K562 (cell line): ENCODE measurements around the gene SETDB1. TPM values are rescaled to one million over a fixed set of nuclear protein-coding genes. Genes with fewer than 3 reads are reported as not detected.

ENCODE experiments used
- BACH1 ChIP-seq: fragments of 200-800 bp; sonication (Bioruptor generic); IDR thresholded peaks from 2 replicates; pipeline ENCODE4 v1.6.1; 2016; ENCODE audit warnings: missing genetic modification characterization, missing compliant biosample characterization
- CBFB ChIP-seq: sonication (generic); formaldehyde crosslinking; IDR thresholded peaks from 2 replicates; pipeline ENCODE4 v1.4.0; 2020; ENCODE audit warnings: mild to moderate bottlenecking, missing genetic modification reagents
- E2F1 ChIP-seq: sonication (generic); formaldehyde crosslinking; IDR thresholded peaks from 2 replicates; pipeline ENCODE4 v1.8.1; 2023; ENCODE audit warnings: mild to moderate bottlenecking, missing genetic modification reagents, moderate library complexity
- HMGN3 ChIP-seq: IDR thresholded peaks from 2 replicates; pipeline ENCODE4 v1.6.1; 2011; ENCODE audit warnings: borderline replicate concordance, low read depth, mild to moderate bottlenecking, mixed read lengths, low read length; ENCODE audit not compliant: insufficient read length; ENCODE audit errors: extremely low read depth
- JUNB ChIP-seq: fragments of 450-650 bp; formaldehyde crosslinking; conservative IDR thresholded peaks from 2 replicates; pipeline ENCODE4 v1.4.0; 2020; ENCODE audit warnings: mild to moderate bottlenecking
- L3MBTL2 ChIP-seq: fragments of 450-650 bp; IDR thresholded peaks from 2 replicates; pipeline ENCODE4 v1.6.1; 2016; ENCODE audit warnings: mild to moderate bottlenecking, moderate library complexity
- NONO ChIP-seq, 2 experiments: fragments of 200-400 bp in 1 of 2; fragments of 450-650 bp in 1 of 2; formaldehyde crosslinking in 1 of 2; IDR thresholded peaks; 2 replicates each; pipeline ENCODE4 v1.6.1; 2017; ENCODE audit warnings: low read depth in 2 of 2, mild to moderate bottlenecking in 2 of 2, moderate library complexity in 2 of 2, low read length in 1 of 2
- NR2F6 ChIP-seq: fragments of 450-650 bp; formaldehyde crosslinking; IDR thresholded peaks from 2 replicates; pipeline ENCODE4 v1.4.0; 2020; ENCODE audit warnings: mild to moderate bottlenecking
- POLR2A ChIP-seq: fragments of 450-650 bp; conservative IDR thresholded peaks from 2 replicates; pipeline ENCODE4 v1.6.1; 2016
- POLR3A ChIP-seq: IDR thresholded peaks from 2 replicates; pipeline ENCODE4 v1.6.1; 2011; ENCODE audit warnings: borderline replicate concordance, mild to moderate bottlenecking, moderate library complexity; ENCODE audit not compliant: insufficient read length, insufficient read depth; ENCODE audit errors: extremely low read depth
- POU5F1 ChIP-seq: fragments of 150-350 bp; IDR thresholded peaks from 2 replicates; pipeline ENCODE4 v1.6.1; 2014; ENCODE audit warnings: borderline replicate concordance, low read length, low read depth, mild to moderate bottlenecking; ENCODE audit not compliant: partially characterized antibody
- PURB ChIP-seq: sonication (generic); formaldehyde crosslinking; IDR thresholded peaks from 2 replicates; pipeline ENCODE4 v1.9.0; 2021; ENCODE audit warnings: low read depth, mild to moderate bottlenecking, missing genetic modification reagents
- SETDB1 ChIP-seq: IDR thresholded peaks from one replicate; pipeline ENCODE4 v1.6.1; 2012; ENCODE audit warnings: low read length, control low read depth, inconsistent platforms
- SMARCE1 ChIP-seq: fragments of 450-650 bp; IDR thresholded peaks from 2 replicates; pipeline ENCODE4 v1.7.1; 2016; ENCODE audit warnings: mild to moderate bottlenecking
- TCF7 ChIP-seq: sonication (generic); IDR thresholded peaks from 2 replicates; pipeline ENCODE4 v1.6.1; 2016; ENCODE audit warnings: antibody characterized with exemption, borderline replicate concordance
- XRCC3 ChIP-seq: fragments of 450-650 bp; IDR thresholded peaks from 2 replicates; pipeline ENCODE4 v1.6.1; 2017; ENCODE audit warnings: mild to moderate bottlenecking, moderate library complexity
- ZBTB17 ChIP-seq: fragments of 450-650 bp; formaldehyde crosslinking; IDR thresholded peaks from 2 replicates; pipeline ENCODE4 v1.4.0; 2020; ENCODE audit warnings: mild to moderate bottlenecking
- ZFX ChIP-seq: sonication (generic); formaldehyde crosslinking; IDR thresholded peaks from 2 replicates; pipeline ENCODE4 v1.8.0; 2022; ENCODE audit warnings: mild to moderate bottlenecking, missing genetic modification reagents, moderate library complexity
- ZNF274 ChIP-seq: IDR thresholded peaks from 2 replicates; pipeline ENCODE4 v1.6.1; 2011; ENCODE audit warnings: low read depth, mild to moderate bottlenecking, low read length, moderate library complexity, borderline replicate concordance
- ZNF280B ChIP-seq: fragments of 250-450 bp; sonication (Bioruptor Pico); IDR thresholded peaks from 2 replicates; pipeline ENCODE4 v1.5.1; 2021; ENCODE audit warnings: mild to moderate bottlenecking
- ZNF282 ChIP-seq: sonication (generic); formaldehyde crosslinking; IDR thresholded peaks from 2 replicates; pipeline ENCODE4 v1.8.1; 2023; ENCODE audit warnings: missing genetic modification reagents
- ZNF347 ChIP-seq: fragments of 450-650 bp; formaldehyde crosslinking; IDR thresholded peaks from 2 replicates; pipeline ENCODE4 v1.4.0; 2020; ENCODE audit warnings: low read depth, mild to moderate bottlenecking, moderate library complexity
- ZNF639 ChIP-seq, 2 experiments: fragments of 200-800 bp in 1 of 2; sonication (Bioruptor generic) in 1 of 2; sonication (generic) in 1 of 2; formaldehyde crosslinking in 1 of 2; IDR thresholded peaks in 1 of 2; conservative IDR thresholded peaks in 1 of 2; 2 replicates each; pipeline versions ENCODE4 v1.5.0 to v1.6.1; 2016 to 2020; ENCODE audit warnings: missing compliant biosample characterization in 1 of 2, missing genetic modification characterization in 1 of 2, missing genetic modification reagents in 1 of 2
- ZNF76 ChIP-seq: fragments of 250-450 bp; sonication (Bioruptor Pico); IDR thresholded peaks from 2 replicates; pipeline ENCODE4 v1.4.0; 2020; ENCODE audit warnings: mild to moderate bottlenecking, moderate library complexity, borderline replicate concordance
- ZNF764 ChIP-seq: fragments of 250-450 bp; sonication (Bioruptor Pico); IDR thresholded peaks from 2 replicates; pipeline ENCODE4 v1.4.0; 2020; ENCODE audit warnings: low read depth, mild to moderate bottlenecking, moderate library complexity
- ZNF780A ChIP-seq: fragments of 250-450 bp; sonication (Bioruptor Pico); IDR thresholded peaks from 2 replicates; pipeline ENCODE4 v1.5.0; 2021; ENCODE audit warnings: mild to moderate bottlenecking
- polyA plus RNA-seq, 8 experiments: library from polyadenylated mRNA; depleted of rRNA in 4 of 8; stranded (reverse) in 5 of 8; unstranded in 3 of 8; fragments of >200 nt; fragmentation: Nextera tagmentation in 2 of 8; fragmentation: Illumina TruSeq in 1 of 8; extraction: Ambion mirVana in 2 of 8; extraction: Trizol in 1 of 8; gene quantifications; 2 replicates each; pipeline versions ENCODE4 v1.2.1 to v1.2.3, GENCODE V29; 2011 to 2014; ENCODE audit warnings: inconsistent platforms in 1 of 8, missing spikeins in 1 of 8
- total RNA-seq, 7 experiments: library from RNA; depleted of rRNA in 6 of 7; stranded (reverse); fragments of >200 nt in 6 of 7; fragmentation: Illumina TruSeq in 2 of 7; extraction: Trizol in 2 of 7; gene quantifications; 2 replicates each; pipeline versions ENCODE4 v1.2.1 to v1.2.3, GENCODE V29; 2011 to 2021; ENCODE audit warnings: low replicate concordance in 1 of 7

Gene SETDB1
- total and polyA plus RNA-seq, 9 of the 15 experiments (the other 6 are each of a cell fraction or from before 2014, with no cell fraction given): 21.5 to 64.4 (median 42.0) TPM

GRCh38 chr1:150976879-150977694 lies 50.9 kb downstream of the SETDB1 start (continued):
- no peak for TF ChIP-seq CBFB (CRISPR knock-in tag)
- TF ChIP-seq PURB: no peak
- TF ChIP-seq ZNF764 (CRISPR knock-in tag): no peak
- TF ChIP-seq HMGN3: peak; percentile 71
- peak; percentile 96 for TF ChIP-seq SMARCE1
- TF ChIP-seq L3MBTL2: peak; percentile 38
- TF ChIP-seq POLR2A: no peak; the same call in 1 of the 2 replicates
- TF ChIP-seq ZNF780A: no peak
- no peak for TF ChIP-seq BACH1 (tag)
- TF ChIP-seq JUNB (CRISPR knock-in tag): no peak
- no peak for TF ChIP-seq NR2F6 (CRISPR knock-in tag)
- TF ChIP-seq ZNF76 (CRISPR knock-in tag): 0 out of 2 replicates have a peak, but pooled peaks have one; percentile 30
- TF ChIP-seq ZFX (CRISPR knock-in tag): peak; percentile 62
- no peak for TF ChIP-seq ZNF280B (CRISPR knock-in tag)
- TF ChIP-seq ZNF347 (CRISPR knock-in tag): no peak
- no peak for TF ChIP-seq ZNF282
- TF ChIP-seq TCF7: no peak
- no peak for TF ChIP-seq XRCC3
- TF ChIP-seq ZBTB17 (CRISPR knock-in tag): peak; percentile 63; the same call in 1 of the 2 replicates
- TF ChIP-seq SETDB1: no peak
- TF ChIP-seq POU5F1: no peak
- TF ChIP-seq POLR3A: no peak
- no peak for TF ChIP-seq ZNF274
- TF ChIP-seq NONO (IDR thresholded peaks at IDR 0.05; ENCODE audit: low read depth in 2 of 2, low read length in 1 of 2): peak in 1 of 2 experiments; percentile 77; a peak in 1 of 4 replicates
- peak in 1 of 2 experiments; percentile 89; a peak in 2 of 4 replicates for TF ChIP-seq ZNF639 (CRISPR knock-in tag; conservative IDR thresholded peaks at IDR 0.05 in 1 of 2, IDR thresholded peaks at IDR 0.05 in 1 of 2)
- no peak for TF ChIP-seq E2F1
